Activated CD8-positive, alpha-beta memory T cell treated with anti-CD3 and anti-CD28 coated beads for 36 hours (primary cell): ENCODE measurements around the gene XRCC3. TPM values are rescaled to one million over a fixed set of nuclear protein-coding genes. Genes with fewer than 3 reads are reported as not detected.

ENCODE experiments used
- CTCF ChIA-PET: fragments of 350-600 bp; sonication (Branson Sonifier 250); formaldehyde crosslinking; loops from one replicate; lab custom pipeline; 2021; ENCODE audit warnings: antibody characterized with exemption; lab: Charles Lee
- POLR2A ChIA-PET: fragments of 350-600 bp; sonication (Branson Sonifier 250); formaldehyde crosslinking; loops from one replicate; lab custom pipeline; 2021; ENCODE audit warnings: antibody characterized with exemption; lab: Charles Lee
- total RNA-seq, 2 experiments: library from RNA; stranded (reverse); gene quantifications; one replicate each; pipeline ENCODE4 v1.2.3, GENCODE V29; 2021

XRCC3 gene
- total RNA-seq, 2 experiments from 2014 or later, result 60.7 to 63.5 TPM

DNA sequence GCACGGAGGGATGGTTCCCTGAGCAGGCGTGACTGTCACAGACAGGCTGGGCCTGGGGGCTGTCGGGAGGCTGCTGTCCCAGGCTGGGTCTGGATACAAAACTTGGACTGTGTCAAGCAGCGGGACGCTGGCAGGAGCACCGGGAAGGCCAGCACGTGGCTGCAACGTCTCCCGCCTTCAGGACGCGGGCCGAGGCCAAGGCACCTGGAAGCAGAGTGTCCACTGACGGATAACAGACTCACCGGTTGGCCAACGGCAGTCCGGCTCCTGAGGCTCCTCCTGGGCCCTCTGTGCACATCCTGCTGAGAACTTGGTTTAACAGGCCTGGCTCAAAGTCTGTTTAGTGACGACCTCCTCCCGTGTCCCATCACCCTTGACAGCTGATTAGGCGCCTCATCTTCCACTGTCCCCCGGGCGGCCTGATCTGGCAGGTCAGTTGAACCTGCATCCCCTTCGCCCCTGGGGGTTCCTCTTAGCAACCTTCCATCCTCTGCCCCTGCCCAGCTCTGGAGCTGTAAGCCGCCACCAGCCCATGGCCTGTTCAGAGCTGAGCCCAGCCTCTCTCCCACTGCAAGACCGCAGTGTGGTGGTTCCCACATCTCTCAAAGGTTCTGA lies 2.5 kb downstream of the XRCC3 start:
- ChIA-PET CTCF (no interaction called here), POLR2A (no interaction called here)

DNA sequence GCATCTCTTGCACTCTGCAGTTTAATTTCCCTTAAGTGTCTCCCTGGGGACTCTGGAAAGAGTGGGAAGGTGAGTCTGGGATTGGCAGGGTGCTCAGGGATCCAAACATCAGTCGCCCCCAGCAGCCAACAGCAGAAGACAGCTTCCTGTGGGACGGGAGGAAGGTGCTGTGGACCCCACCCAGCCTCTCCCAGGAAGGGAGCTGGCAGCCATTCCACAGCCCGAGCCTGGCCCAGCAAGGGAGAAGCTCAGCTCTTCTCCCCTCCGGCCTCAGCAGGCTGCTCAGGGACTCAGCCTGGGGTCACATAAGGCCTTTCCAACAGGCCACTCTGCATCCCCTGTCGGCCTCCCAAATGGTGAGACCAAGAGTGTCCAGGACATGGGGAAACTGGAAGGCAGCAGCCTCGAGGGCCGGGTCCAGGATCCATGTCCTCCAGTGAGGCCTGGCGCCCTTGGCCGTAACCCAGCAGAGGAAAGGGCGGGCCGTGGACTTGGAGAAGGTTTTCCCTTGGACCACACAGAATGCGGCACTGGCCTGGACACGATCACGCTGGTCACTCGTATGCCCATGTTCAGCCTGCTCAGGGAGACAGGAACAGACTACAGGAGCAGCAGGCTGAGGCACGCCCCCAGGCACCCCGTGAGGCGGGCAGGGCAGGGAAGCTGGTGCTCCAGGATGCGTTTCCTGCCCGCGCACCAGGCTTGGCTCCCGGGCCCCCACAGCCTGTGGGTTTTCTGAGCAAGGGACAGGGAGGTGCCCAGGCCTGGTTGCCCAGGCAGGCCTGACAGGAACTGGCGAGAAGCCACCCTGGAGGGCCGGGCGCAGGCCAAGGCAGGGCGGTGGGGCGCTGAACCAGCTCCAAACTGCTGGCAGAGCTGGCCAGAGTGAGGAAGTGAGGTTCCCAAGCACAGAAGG lies 3.5 kb downstream of the XRCC3 start:
- ChIA-PET POLR2A (no interaction called here), CTCF (no interaction called here)

DNA sequence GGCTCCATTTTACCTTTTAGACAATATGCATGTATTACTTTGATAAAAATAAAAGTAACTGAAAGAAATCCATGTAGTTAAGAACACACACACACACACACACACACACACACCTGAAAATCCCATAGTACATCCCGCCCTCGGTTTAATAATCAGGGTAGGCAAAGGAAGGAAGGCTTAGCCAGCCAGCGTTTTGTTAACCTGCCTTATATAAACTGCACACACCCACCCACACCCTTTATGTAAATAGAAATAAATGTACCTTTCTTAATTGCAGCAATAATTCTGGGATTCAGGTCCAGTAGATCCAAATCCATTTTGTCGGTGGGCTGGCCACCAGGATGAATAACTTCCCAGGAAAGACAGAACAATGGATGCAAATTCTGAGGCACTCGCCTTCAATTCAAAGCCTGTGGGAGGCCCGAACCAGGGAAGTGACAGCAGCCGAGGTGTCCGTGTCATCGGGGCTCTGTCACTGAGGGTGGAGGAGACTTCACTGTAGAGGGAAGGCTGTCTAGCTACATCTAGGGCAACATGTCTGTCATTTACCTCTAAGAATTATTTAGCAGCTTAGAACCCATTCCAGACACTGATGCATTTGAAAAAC lies 4.4 kb downstream of the XRCC3 start:
- ChIA-PET POLR2A (no interaction called here), CTCF (no interaction called here)

DNA sequence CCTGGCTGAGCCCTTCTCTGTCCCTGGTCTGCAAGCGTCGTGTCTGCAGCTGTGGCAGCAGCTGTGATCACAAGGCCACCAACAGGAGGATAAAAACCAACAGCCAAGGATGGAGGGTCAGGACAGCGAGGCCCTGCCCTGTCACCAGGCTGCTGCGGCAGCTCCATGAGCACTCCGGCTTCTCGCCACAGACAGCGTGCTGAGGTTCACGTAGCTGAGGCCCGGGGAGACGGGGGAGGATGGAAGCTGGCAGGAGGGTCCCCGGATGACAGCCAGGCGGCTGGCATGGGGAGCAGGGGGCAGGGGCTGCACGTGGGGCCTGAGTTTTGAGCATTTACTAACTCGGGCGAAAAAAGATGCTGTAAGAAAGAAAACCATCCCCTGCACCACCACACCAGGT lies 5.4 kb downstream of the XRCC3 start:
- ChIA-PET CTCF (no interaction called here), POLR2A (no interaction called here)

DNA sequence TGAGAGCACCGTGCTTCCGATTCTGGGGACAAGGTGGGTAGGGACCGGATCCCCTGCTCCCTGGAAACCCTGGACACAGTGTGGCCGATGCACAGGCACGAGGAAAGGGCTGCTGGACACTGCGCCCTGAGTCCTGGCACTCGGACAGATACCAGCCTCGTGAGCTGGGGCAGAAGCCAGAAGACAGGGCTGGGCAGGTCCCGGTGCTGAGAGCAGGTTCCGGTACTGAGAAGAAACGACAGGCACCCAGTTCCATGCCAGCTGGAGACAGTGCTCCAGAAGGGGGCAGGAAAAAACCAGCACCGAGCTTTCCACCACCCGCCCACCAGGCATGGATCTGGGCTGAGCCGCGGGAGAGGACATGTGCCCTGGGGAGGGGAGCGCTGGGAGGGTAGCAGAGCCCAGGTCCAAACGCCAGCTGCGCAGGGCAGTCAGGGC lies 6.5 kb downstream of the XRCC3 start:
- POLR2A ChIA-PET, result interaction anchor here (0.6 kb wide), 1 partner anchor 26 kb away, joined by 3 read pairs; no protein-coding TSS in a partner anchor
- CTCF ChIA-PET, result no interaction called here

DNA sequence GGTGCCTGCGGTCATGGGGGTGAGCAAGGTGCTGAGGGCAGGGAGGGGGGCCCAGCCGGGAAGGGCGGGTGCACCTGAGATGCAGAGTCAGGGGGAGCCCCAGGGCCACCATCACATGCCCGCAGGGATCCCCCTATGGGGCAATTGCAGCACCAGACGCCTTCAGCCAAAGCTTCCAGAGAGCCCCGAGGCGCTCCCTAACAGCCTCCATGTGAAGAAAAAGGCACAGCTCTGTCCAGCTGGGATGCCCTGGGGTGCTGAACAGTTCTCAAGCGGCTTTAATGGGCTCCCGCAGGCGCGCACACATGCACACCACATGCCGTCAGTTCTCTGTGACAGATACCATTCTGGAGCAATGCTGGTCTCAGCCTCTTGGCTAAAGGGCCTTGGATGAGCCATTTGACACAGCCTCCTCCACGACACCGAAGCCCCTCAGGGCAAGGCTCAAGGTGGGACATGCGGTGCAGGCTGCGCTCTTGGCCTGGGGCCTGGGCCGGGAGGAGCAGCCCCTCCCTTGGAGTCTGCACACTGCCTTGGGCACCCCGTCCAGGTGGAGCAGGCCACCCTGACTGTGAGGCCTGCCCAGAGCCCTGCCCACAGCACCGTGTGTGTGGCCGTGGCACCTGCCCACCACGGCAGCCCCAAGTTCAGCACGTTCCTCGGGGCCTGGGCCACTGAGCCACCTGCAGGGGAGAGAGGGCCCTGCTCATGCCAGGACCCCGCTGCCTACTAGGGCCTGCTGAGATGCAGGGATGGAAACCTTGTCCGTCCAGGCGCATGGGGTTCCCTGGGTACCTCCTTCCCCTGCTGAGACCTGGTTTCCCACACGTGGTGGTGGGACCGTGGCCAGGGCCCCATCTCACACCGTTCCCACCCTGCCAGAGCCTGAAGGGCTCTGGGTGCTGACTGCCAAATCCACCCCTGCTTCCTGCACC lies 7.7 kb downstream of the XRCC3 start:
- POLR2A ChIA-PET, result interaction anchor here (1.6 kb wide), 1 partner anchor 8 kb away, joined by 3 read pairs; the partner anchor contains the start of genes XRCC3 and ZFYVE21
- CTCF ChIA-PET, result no interaction called here

DNA sequence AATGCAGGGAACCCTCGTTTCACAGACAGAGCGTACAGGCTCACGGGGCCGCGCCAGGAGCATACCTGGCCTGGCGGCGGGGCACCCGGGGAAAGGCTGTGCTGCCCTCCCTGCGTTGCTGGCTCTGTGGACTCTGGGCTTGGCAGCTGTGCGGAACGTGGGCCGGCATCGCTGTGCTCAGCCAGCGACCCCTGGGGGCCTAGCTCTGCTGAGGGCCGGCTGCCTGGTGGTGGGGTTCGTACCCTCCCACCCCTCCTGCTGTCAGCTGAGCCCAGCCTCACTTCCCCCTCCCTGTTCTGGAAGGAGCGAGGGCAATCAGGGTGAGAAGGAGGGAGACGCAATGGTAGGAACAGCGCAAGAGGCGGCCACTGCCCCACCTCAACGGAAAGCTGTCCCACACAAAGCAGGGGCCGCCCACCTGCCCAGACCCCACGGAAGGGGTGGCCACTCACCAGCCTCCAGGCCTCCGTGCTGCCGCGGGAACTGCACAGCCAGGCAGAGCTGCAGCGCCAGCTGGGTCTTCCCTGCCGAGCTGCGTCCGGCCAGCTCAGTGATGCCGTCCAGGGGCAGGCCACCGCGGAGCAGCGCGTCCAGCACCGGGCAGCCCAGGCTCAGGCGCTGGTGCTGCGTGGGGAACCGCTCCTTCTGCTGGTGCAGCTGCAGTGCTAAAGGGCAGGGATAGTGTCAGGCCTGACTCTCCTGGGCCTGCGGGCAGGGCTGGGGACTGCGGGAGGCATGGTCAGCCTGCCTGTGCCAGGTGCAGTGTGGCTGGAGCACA lies 8.5 kb downstream of the XRCC3 start:
- CTCF ChIA-PET, result no interaction called here
- POLR2A ChIA-PET, result interaction anchor here (1.6 kb wide), 1 partner anchor 9 kb away, joined by 3 read pairs; the partner anchor contains the start of genes XRCC3 and ZFYVE21

DNA sequence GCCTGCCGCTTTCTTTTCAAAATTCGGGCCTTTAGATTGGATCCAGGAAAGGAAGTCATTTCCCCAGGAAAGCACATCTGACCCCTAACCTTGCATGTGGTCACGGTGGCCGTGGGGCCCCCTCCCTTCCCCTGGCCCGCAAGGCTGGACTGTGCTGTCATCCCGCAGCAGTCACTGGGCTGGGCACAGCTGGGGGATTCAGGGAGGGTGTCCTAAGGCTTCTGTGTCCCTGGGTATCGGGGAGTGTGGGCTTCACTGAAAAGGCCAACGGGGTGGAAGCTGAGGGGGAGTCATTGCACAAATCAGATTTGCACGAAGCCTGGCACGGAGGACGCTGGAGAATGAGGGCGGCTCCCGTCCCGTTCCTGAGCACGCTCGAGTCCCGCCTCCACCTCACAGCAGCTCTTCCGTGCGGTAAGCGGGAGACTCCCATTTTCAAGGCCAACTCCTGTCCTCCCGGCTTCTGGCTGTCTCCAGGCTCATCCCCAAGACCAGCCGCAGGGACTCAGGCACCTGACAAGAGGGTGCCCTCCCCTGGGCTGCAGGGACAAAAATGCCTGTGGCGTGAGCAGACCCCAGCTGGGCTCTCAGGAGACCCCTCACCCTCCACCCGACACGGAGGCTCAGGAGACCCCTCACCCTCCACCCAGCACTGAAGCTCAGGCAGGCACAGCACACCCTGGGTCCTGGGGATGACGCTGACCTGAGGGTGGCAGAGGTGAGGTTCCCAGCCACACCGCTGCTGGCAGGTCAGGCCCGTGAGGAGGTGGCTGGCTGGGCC lies 9.6 kb downstream of the XRCC3 start:
- ChIA-PET CTCF (no interaction called here), POLR2A (interaction anchor here (0.8 to 1.6 kb wide), 2 partner anchors 10 kb away, joined by 3 read pairs; partner anchors contain the start of genes XRCC3 and ZFYVE21)

DNA sequence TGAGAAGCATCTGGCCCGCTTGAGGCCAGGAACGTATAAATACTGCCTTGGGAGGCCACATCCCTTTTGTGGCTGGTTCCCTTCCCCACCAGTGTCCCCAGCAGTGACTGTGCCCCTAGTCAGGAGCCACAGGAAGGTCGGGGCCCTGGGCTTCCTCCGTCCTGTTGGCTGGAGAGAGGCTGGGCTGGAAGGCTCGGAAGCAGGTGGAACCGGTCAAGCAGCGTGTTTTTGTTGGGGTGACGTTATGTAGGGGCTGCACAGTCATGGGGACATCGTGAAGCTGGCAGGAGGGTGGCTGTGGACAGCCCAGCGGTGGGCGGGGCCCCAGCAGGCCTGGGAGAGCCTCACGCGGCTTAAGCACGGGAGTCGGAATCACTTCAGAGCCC lies 10.1 kb downstream of the XRCC3 start:
- ChIA-PET CTCF (no interaction called here), POLR2A (interaction anchor here (0.8 kb wide), 1 partner anchor 11 kb away, joined by 3 read pairs; the partner anchor contains the start of gene ZFYVE21)

DNA sequence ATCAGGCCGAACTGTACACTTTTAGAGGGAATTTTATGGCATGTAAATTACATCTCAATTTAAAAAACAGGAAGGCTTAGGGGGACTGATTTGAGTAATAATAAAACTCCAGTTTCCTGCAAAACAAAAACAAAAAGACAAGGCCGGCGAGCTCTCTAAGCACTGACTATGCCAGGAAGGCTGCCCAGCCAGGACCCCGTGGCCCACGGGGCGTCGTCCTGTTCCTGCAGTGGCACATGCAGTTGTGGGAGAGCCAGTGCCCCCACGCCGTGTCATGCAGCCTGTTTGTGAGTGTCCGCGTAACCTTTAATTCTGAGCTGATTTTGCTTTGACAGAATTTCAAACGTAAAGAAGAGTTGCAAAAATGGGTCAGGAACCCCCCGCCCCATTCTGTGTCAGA lies 10.5 kb downstream of the XRCC3 start:
- CTCF ChIA-PET, result no interaction called here
- POLR2A ChIA-PET, result interaction anchor here (0.8 kb wide), 1 partner anchor 11 kb away, joined by 3 read pairs; the partner anchor contains the start of gene ZFYVE21

DNA sequence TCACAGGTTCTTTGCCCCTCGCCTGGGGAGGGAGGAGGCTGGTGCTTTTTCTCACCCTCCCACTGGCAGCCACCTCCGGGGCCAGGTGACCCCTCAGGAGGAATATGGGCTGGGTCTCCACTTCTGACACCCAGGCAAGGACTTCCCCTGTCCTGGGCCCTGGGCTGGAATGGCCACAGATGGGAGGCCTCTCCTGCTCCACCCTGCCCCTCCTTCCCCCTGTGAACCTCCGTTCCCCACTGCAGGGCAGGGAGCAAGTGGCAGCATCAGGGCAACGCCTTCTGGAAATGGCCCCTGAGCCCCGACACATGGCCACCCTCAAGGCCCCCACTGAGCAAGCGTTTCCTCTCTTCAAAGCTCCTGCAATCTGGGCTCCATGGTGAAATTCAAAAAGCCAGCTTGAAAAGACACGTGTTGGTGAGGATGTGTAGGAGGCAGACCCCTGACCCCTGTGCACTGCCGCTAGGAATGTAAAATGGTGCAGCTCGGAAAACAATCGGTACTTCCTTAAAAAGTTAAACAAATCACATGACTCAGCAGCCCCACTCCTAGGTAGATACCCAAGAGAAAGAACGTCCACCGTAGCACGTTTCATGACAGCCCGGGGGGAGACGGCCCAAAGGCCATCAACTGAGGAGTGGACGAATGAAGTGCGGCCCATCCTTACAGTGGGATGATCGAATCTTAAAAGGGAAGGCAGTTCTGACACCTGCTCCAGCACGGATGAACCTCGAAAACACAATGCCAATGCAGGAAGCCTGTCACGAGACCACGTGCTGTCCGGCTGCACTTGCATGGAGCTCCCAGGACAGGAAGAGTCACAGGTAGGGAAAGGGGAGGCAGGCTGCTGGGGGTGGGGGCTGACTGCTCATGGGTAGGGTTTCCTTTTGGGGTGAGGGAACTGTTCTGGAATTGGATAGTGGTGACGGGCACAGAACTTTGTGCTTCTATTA lies 11.5 kb downstream of the XRCC3 start:
- CTCF ChIA-PET, result interaction anchor here (0.6 to 1.2 kb wide), 2 partner anchors 11 to 99 kb away, joined by 3 to 5 read pairs; no protein-coding TSS in a partner anchor
- POLR2A ChIA-PET, result interaction anchor here (0.6 kb wide), 1 partner anchor 31 kb away, joined by 5 read pairs; no protein-coding TSS in a partner anchor

DNA sequence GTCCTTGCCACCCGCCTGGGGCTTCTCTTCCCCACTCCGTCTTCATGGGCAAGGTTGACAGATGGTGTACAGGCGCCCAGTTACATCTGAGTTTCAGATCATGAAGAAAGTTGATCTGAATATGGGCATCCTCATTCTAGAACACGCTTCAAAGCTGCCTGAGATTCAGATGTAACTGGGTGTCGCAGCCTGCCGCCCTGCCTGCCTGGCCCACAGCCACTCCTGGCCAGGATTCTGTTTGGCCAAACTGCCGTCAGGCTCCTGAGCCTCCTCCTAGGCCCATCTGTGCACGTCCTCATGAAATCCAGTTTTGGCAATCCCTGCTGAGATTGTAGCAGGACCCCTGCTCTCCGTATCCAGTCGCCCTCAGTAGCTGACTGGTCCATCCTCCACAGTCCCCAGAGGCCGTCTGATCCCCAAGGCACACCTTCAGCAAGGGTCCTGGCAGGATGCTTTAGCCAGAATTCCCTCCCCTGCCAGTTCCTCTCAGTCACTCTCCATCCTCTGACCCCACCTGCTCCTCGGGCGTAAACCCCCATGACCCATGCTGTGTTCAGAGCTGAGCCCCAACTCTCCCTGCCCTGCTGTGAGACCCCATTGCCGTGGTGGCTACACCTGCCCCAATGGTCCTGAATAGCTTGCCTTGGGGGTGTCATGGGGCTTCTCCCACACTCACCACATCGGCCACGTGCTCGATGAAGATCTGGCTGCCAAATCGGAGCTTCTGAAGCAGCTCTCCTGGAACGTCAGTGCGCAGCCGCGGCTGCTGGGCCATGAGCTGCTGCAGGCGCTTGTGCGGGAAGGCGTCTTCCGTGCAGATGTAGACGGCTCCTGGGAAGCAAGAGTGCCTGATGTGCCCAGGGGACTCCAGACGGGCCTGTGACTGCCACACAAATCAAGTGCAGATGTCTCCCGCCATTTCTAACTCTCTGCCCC lies 12.5 kb downstream of the XRCC3 start:
- POLR2A ChIA-PET, result interaction anchor here (0.6 kb wide), 1 partner anchor 32 kb away, joined by 5 read pairs; no protein-coding TSS in a partner anchor
- CTCF ChIA-PET, result interaction anchor here (0.6 to 1.2 kb wide), 2 partner anchors 10 to 99 kb away, joined by 3 to 5 read pairs; no protein-coding TSS in a partner anchor

DNA sequence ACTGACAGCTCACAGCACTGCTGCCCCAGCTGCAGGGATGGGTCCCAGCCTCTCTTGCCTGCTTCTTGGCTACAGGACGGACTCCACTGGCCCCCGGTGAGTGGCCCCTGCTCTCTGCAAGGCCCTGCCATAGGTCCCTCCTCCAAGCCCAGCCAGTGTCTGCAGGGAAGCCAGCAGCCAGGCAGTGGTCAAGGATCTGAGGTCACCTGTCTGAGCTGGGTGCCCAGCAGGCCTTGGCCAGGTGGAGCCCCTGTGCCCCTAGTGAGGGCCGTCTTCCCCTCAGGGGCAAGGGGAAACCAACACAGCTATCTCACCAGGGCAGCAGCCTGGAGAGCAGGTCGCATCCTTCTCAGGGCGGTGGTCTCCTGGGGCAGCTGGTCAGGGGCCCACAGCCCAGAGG lies 13.2 kb downstream of the XRCC3 start:
- CTCF ChIA-PET, result interaction anchor here (1.2 kb wide), 1 partner anchor 9 kb away, joined by 5 read pairs; no protein-coding TSS in a partner anchor
- POLR2A ChIA-PET, result no interaction called here

DNA sequence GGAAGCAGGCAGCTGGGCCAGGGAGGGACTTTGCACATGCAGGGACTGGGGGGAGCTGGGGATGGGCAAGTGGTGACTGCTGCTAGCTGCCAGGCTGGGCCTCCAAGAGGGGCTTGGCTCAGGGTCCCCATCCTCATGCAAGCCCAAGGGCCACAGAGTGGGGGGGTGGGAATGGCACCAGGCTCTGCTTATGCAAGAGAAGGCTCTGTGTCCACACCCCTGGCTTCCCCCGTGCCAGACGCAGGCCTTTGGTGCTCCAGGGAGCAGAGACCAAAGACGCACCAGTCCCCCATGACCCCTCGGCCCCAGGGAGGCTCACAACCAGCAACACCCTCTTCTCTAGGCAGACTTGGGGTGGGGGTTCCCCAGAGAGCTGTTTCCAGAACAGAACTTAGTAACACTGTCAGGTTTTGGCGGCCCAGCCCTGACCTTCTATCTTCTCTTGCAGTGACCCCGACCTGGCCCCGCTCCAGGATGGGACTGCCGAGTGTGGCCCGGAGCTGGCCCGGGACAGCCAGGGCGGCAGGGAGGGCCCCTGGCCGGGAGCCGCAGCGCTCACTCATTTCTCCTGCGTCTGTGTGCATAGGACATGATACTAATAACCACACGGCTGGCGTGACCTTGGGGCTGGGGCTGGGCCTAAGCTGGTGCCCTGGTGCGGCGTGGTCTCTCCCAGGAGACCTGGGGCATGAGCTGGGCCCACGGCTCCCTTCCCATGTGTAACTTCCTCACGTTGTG lies 14.3 kb downstream of the XRCC3 start:
- ChIA-PET CTCF (interaction anchor here (0.6 to 1.0 kb wide), 2 partner anchors 36 to 200 kb away, joined by 3 read pairs; no protein-coding TSS in a partner anchor), POLR2A (no interaction called here)
